SK-N-SH treated with all-trans-retinoic acid at 6 μM for 48 hours (cell line): ENCODE data around the gene MSMP.

Source experiments
- ATAC-seq: fragments of 200-7000 bp; cut with Tn5 transposase; 3 replicates; pipeline ENCODE4 v1.9.1; 2020; ENCODE audit warnings: mild to moderate bottlenecking, moderate library complexity
- CSDC2 ChIP-seq: fragments of 250-450 bp; sonication (Bioruptor Pico); IDR thresholded peaks from 2 replicates; pipeline ENCODE4 v1.5.0; 2020; ENCODE audit warnings: mild to moderate bottlenecking, moderate library complexity
- ESRRG ChIP-seq: fragments of 250-450 bp; sonication (Bioruptor Pico); IDR thresholded peaks from 2 replicates; pipeline ENCODE4 v1.6.1; 2021; ENCODE audit warnings: mild to moderate bottlenecking
- GLIS3 ChIP-seq: fragments of 250-450 bp; sonication (Bioruptor Pico); IDR thresholded peaks from 2 replicates; pipeline ENCODE4 v1.5.0; 2020; ENCODE audit warnings: mild to moderate bottlenecking, moderate library complexity
- ISL1 ChIP-seq: fragments of 250-450 bp; sonication (Bioruptor Pico); IDR thresholded peaks from 2 replicates; pipeline ENCODE4 v2.1.2; 2022; ENCODE audit warnings: mild to moderate bottlenecking, moderate library complexity
- OSR1 ChIP-seq: fragments of 250-450 bp; sonication (Bioruptor Pico); IDR thresholded peaks from 2 replicates; pipeline ENCODE4 v1.8.0; 2022; ENCODE audit warnings: moderate library complexity, mild to moderate bottlenecking, inconsistent platforms
- PPARA ChIP-seq: fragments of 250-450 bp; sonication (Bioruptor Pico); IDR thresholded peaks from 2 replicates; pipeline ENCODE4 v1.5.0; 2020; ENCODE audit warnings: mild to moderate bottlenecking, borderline replicate concordance
- RARB ChIP-seq: fragments of 250-450 bp; sonication (Bioruptor Pico); IDR thresholded peaks from 2 replicates; pipeline ENCODE4 v1.8.0; 2021; ENCODE audit warnings: mild to moderate bottlenecking, moderate library complexity
- SNAI2 ChIP-seq: fragments of 250-450 bp; sonication (Bioruptor Pico); IDR thresholded peaks from 2 replicates; pipeline ENCODE4 v1.5.0; 2020; ENCODE audit warnings: mild to moderate bottlenecking, moderate library complexity
- TCF4 ChIP-seq: fragments of 250-450 bp; sonication (Bioruptor Pico); IDR thresholded peaks from 2 replicates; pipeline ENCODE4 v1.8.0; 2021; ENCODE audit warnings: mild to moderate bottlenecking, moderate library complexity, borderline replicate concordance
- TOX ChIP-seq: fragments of 250-450 bp; sonication (Bioruptor Pico); IDR thresholded peaks from 2 replicates; pipeline ENCODE4 v1.8.0; 2021; ENCODE audit warnings: mild to moderate bottlenecking, moderate library complexity, borderline replicate concordance
- ZC3H10 ChIP-seq: fragments of 250-450 bp; sonication (Bioruptor Pico); IDR thresholded peaks from 2 replicates; pipeline ENCODE4 v1.5.1; 2021; ENCODE audit warnings: mild to moderate bottlenecking, moderate library complexity
- ZFP3 ChIP-seq: fragments of 250-450 bp; sonication (Bioruptor Pico); IDR thresholded peaks from 2 replicates; pipeline ENCODE4 v1.5.0; 2020; ENCODE audit warnings: mild to moderate bottlenecking, moderate library complexity
- ZFP30 ChIP-seq: fragments of 450-650 bp; formaldehyde crosslinking; IDR thresholded peaks from 2 replicates; pipeline ENCODE4 v1.5.0; 2022; ENCODE audit warnings: mild to moderate bottlenecking, moderate library complexity
- ZNF565 ChIP-seq: fragments of 450-650 bp; formaldehyde crosslinking; conservative IDR thresholded peaks from 2 replicates; pipeline ENCODE4 v1.5.0; 2020; ENCODE audit warnings: low read depth, mild to moderate bottlenecking, moderate library complexity
- TF ChIP-seq, protein P1 (sequence below): fragments of 250-450 bp; sonication (Bioruptor Pico); IDR thresholded peaks from 2 replicates; pipeline ENCODE4 v1.8.0; 2020; ENCODE audit warnings: mild to moderate bottlenecking, moderate library complexity, borderline replicate concordance
- TF ChIP-seq, protein P2 (sequence below): fragments of 250-450 bp; sonication (Bioruptor Pico); IDR thresholded peaks from 2 replicates; pipeline ENCODE4 v1.5.1; 2020; ENCODE audit warnings: low read depth, mild to moderate bottlenecking, moderate library complexity
- TF ChIP-seq, protein P3 (sequence below): fragments of 250-450 bp; sonication (Bioruptor Pico); IDR thresholded peaks from 2 replicates; pipeline ENCODE4 v1.8.0; 2021; ENCODE audit warnings: low read depth, mild to moderate bottlenecking, moderate library complexity, borderline replicate concordance
- TF ChIP-seq, protein P4 (sequence below): fragments of 250-450 bp; sonication (Bioruptor Pico); IDR thresholded peaks from 2 replicates; pipeline ENCODE4 v1.5.1; 2021; ENCODE audit warnings: mild to moderate bottlenecking, moderate library complexity

MSMP gene

DNA sequence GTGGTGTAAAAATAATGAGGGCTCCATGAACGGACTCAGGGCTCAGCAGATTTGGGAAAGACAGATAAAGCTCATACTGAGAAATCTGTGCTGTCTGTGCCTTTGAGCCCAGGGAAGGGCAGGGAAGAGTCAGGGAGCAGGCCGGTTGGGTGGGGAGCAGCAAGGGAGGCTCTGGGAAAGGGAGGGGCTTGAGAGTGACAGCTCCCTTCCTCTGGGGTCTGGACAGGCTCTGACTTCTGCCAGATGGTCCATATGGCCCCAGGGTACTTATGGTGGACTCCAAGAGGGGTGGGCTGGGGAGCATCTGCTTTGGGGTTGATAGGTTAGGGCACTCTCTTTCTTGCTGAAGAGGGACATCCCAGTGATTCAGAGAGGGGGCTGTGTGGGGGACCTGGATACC is 39.4 kb upstream of the MSMP start:
- no peak for ATAC-seq
- no peak for TF ChIP-seq ISL1 (CRISPR knock-in tag)
- no peak for TF ChIP-seq PPARA (CRISPR knock-in tag)
- no peak for TF ChIP-seq TOX (CRISPR knock-in tag)
- TF ChIP-seq ZC3H10 (CRISPR knock-in tag) = no peak
- TF ChIP-seq RARB (CRISPR knock-in tag) = no peak
- TF ChIP-seq, protein P1, sequence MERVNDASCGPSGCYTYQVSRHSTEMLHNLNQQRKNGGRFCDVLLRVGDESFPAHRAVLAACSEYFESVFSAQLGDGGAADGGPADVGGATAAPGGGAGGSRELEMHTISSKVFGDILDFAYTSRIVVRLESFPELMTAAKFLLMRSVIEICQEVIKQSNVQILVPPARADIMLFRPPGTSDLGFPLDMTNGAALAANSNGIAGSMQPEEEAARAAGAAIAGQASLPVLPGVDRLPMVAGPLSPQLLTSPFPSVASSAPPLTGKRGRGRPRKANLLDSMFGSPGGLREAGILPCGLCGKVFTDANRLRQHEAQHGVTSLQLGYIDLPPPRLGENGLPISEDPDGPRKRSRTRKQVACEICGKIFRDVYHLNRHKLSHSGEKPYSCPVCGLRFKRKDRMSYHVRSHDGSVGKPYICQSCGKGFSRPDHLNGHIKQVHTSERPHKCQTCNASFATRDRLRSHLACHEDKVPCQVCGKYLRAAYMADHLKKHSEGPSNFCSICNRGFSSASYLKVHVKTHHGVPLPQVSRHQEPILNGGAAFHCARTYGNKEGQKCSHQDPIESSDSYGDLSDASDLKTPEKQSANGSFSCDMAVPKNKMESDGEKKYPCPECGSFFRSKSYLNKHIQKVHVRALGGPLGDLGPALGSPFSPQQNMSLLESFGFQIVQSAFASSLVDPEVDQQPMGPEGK (CRISPR knock-in tag) = no peak
- TF ChIP-seq TCF4 (CRISPR knock-in tag) = no peak
- TF ChIP-seq, protein P2, sequence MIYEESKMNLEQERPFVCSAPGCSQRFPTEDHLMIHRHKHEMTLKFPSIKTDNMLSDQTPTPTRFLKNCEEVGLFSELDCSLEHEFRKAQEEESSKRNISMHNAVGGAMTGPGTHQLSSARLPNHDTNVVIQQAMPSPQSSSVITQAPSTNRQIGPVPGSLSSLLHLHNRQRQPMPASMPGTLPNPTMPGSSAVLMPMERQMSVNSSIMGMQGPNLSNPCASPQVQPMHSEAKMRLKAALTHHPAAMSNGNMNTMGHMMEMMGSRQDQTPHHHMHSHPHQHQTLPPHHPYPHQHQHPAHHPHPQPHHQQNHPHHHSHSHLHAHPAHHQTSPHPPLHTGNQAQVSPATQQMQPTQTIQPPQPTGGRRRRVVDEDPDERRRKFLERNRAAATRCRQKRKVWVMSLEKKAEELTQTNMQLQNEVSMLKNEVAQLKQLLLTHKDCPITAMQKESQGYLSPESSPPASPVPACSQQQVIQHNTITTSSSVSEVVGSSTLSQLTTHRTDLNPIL (CRISPR knock-in tag) = no peak
- no peak for TF ChIP-seq ZFP30 (CRISPR knock-in tag)
- TF ChIP-seq ZFP3 (CRISPR knock-in tag) = no peak
- no peak for TF ChIP-seq ZNF565
- no peak for TF ChIP-seq OSR1 (CRISPR knock-in tag)
- TF ChIP-seq GLIS3 (CRISPR knock-in tag) = no peak
- no peak for TF ChIP-seq SNAI2 (CRISPR knock-in tag)
- TF ChIP-seq, protein P3, sequence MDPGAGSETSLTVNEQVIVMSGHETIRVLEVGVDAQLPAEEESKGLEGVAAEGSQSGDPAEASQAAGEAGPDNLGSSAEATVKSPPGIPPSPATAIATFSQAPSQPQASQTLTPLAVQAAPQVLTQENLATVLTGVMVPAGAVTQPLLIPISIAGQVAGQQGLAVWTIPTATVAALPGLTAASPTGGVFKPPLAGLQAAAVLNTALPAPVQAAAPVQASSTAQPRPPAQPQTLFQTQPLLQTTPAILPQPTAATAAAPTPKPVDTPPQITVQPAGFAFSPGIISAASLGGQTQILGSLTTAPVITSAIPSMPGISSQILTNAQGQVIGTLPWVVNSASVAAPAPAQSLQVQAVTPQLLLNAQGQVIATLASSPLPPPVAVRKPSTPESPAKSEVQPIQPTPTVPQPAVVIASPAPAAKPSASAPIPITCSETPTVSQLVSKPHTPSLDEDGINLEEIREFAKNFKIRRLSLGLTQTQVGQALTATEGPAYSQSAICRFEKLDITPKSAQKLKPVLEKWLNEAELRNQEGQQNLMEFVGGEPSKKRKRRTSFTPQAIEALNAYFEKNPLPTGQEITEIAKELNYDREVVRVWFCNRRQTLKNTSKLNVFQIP (CRISPR knock-in tag) = no peak

DNA sequence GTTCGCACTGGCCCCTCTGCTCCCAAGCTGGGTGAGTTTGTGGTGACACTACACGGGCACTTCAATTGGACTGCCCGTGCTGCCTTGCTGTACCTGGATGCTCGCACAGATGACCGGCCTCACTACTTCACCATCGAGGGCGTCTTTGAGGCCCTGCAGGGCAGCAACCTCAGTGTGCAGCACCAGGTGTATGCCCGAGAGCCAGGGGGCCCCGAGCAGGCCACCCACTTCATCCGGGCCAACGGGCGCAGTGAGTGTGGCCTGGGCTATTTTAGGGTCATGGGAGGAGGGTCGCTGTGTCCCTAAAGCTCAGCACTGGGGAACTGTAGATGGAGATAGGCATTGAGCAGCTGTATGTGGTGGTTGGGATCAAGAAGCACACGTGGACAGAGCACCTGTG is 38.8 kb upstream of the MSMP start:
- no peak for ATAC-seq
- no peak for TF ChIP-seq ISL1 (CRISPR knock-in tag)
- no peak for TF ChIP-seq OSR1 (CRISPR knock-in tag)
- TF ChIP-seq ZC3H10 (CRISPR knock-in tag) = no peak
- TF ChIP-seq PPARA (CRISPR knock-in tag) = no peak

DNA sequence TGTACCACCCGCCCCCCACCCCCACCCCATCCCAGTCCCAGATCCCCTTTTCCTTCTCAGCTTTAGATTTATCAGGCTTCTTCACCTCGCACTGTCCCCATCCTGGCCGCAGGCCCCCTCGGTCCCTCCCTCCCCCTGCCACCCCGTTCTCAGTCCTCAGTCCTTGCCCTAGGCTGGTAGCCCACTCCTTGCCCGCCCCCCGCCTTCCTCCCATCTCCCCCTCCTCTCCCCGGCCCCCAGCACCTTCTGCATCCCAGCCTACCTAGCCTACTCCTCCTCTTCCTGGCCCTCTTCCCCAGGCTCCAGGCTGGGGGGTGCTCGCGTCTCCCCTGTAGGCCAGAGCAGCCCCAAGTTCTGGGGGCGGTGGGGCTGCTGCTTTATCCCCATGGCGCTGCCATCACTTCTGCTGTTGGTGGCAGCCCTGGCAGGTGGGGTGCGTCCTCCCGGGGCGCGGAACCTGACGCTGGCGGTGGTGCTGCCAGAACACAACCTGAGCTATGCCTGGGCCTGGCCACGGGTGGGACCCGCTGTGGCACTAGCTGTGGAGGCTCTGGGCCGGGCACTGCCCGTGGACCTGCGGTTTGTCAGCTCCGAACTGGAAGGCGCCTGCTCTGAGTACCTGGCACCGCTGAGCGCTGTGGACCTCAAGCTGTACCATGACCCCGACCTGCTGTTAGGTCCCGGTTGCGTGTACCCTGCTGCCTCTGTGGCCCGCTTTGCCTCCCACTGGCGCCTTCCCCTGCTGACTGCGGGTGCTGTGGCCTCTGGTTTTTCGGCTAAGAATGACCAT is 38.1 kb upstream of the MSMP start:
- TF ChIP-seq ZC3H10 (CRISPR knock-in tag) (no peak), ESRRG (CRISPR knock-in tag) (no peak), RARB (CRISPR knock-in tag) (no peak), ZNF565 (no peak), ZFP3 (CRISPR knock-in tag) (no peak), GLIS3 (CRISPR knock-in tag) (no peak), CSDC2 (CRISPR knock-in tag) (no peak), SNAI2 (CRISPR knock-in tag) (no peak), PPARA (CRISPR knock-in tag) (no peak), ZFP30 (CRISPR knock-in tag) (no peak)
- TF ChIP-seq, protein P1 (CRISPR knock-in tag) = no peak
- TF ChIP-seq, protein P4, sequence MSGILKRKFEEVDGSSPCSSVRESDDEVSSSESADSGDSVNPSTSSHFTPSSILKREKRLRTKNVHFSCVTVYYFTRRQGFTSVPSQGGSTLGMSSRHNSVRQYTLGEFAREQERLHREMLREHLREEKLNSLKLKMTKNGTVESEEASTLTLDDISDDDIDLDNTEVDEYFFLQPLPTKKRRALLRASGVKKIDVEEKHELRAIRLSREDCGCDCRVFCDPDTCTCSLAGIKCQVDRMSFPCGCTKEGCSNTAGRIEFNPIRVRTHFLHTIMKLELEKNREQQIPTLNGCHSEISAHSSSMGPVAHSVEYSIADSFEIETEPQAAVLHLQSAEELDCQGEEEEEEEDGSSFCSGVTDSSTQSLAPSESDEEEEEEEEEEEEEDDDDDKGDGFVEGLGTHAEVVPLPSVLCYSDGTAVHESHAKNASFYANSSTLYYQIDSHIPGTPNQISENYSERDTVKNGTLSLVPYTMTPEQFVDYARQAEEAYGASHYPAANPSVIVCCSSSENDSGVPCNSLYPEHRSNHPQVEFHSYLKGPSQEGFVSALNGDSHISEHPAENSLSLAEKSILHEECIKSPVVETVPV (CRISPR knock-in tag) = no peak
- TF ChIP-seq, protein P2 (CRISPR knock-in tag) = no peak
- ATAC-seq = no peak
